Breast epithelium (tissue), 4 donors: Measurements from ENCODE around the gene DDT. TPM values are rescaled to one million over a fixed set of nuclear protein-coding genes. Genes with fewer than 3 reads are reported as not detected.
"Not testable (repeated sequence)": the region's sequence is repeated elsewhere in the genome, so short reads cannot be mapped to it uniquely, and the experiment has no call there.

Source experiments
- DNase-seq, 2 donors: peaks; one replicate each; pipeline ENCODE4 v3.0.0-alpha.2; 2019; ENCODE audit warnings: low spot score in 2 of 2
- H3K27ac ChIP-seq, 2 donors: fragments of 200-600 bp; sonication (generic) in 1 of 2; one replicate each; pipeline ENCODE4 v1.5.1; 2016 to 2019; ENCODE audit warnings: mild to moderate bottlenecking in 1 of 2
- H3K27me3 ChIP-seq, 2 donors: fragments of 200-600 bp; sonication (generic) in 1 of 2; one replicate each; pipeline versions ENCODE4 v1.5.1 to v1.6.0; 2017 to 2019; ENCODE audit warnings: control low read depth in 1 of 2, mild to moderate bottlenecking in 1 of 2
- H3K36me3 ChIP-seq: fragments of 200-600 bp; one replicate; pipeline ENCODE4 v1.5.1; 2019
- H3K4me1 ChIP-seq, 2 donors: fragments of 200-600 bp; sonication (generic); one replicate each; pipeline ENCODE4 v1.5.1; 2016 to 2019; ENCODE audit warnings: control low read depth in 1 of 2
- H3K4me3 ChIP-seq, 3 donors: fragments of 200-600 bp; sonication (generic); 1 replicate in 2 of 3; 2 replicates in 1 of 3; pipeline ENCODE4 v1.5.1; 2016 to 2019; ENCODE audit warnings: mild to moderate bottlenecking in 3 of 3, moderate library complexity in 2 of 3
- H3K9me3 ChIP-seq, 2 donors: fragments of 200-600 bp; sonication (generic) in 1 of 2; one replicate each; pipeline ENCODE4 v1.5.1; 2016 to 2019; ENCODE audit warnings: control low read depth in 1 of 2
- POLR2A ChIP-seq: fragments of 450-650 bp; IDR thresholded peaks from one replicate; pipeline ENCODE4 v1.6.1; 2016; ENCODE audit warnings: antibody characterized with exemption, mild to moderate bottlenecking, moderate library complexity
- POLR2AphosphoS5 ChIP-seq, 3 donors: sonication (generic); formaldehyde crosslinking; IDR thresholded peaks; one replicate each; pipeline ENCODE4 v1.6.1; 2017; ENCODE audit warnings: antibody characterized with exemption in 3 of 3
- intact Hi-C: fragments of 100-400 bp; cut with DNase I; formaldehyde crosslinking; loops from one replicate; pipeline ENCODE4 v1.15.1; 2023; ENCODE audit warnings: low total_unique reads
- total RNA-seq, 3 donors: library from RNA; depleted of rRNA; stranded (reverse); fragments of >200 nt; gene quantifications; one replicate each; pipeline ENCODE4 v1.1.0, GENCODE V29; 2016
- TF ChIP-seq, protein P1 (sequence below), 3 donors: fragments of 450-650 bp; IDR thresholded peaks; one replicate each; pipeline ENCODE4 v1.5.1; 2016 to 2017; ENCODE audit warnings: antibody characterized with exemption in 3 of 3, mild to moderate bottlenecking in 3 of 3, moderate library complexity in 3 of 3

DDT gene
- 100 to 1,000 TPM; 122 to 146 (median 136) TPM for total RNA-seq

DNA sequence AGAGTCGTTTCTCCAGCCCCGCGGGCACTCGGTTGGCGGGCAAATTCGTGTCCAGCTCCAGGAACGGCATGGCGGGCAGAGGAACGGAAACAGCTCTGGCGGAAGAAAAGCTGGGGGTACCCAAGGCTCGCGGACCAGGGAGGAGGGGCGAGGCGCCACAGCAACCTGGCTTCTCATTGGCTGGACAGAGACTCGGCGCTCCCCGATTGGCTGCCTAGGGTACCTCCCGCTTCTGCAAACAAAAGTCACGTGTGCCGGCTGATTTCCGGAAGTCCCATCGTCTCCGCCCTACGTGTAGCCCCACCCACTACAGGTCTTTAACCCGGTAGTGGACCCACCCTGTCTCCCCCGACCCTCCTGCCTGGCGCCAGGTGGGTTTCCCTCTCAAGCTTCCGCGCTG, at the start of gene DDT:
DDT (minus strand) TSS at position 97 of the 400 bp plus-strand sequence; CDS start at position 70, 27 bp downstream.
- H3K4me1 ChIP-seq, H3K4me3 ChIP-seq, H3K27ac ChIP-seq, H3K36me3 ChIP-seq, DNase-seq, intact Hi-C loops, H3K9me3 ChIP-seq, H3K27me3 ChIP-seq: not testable (repeated sequence)

DNA sequence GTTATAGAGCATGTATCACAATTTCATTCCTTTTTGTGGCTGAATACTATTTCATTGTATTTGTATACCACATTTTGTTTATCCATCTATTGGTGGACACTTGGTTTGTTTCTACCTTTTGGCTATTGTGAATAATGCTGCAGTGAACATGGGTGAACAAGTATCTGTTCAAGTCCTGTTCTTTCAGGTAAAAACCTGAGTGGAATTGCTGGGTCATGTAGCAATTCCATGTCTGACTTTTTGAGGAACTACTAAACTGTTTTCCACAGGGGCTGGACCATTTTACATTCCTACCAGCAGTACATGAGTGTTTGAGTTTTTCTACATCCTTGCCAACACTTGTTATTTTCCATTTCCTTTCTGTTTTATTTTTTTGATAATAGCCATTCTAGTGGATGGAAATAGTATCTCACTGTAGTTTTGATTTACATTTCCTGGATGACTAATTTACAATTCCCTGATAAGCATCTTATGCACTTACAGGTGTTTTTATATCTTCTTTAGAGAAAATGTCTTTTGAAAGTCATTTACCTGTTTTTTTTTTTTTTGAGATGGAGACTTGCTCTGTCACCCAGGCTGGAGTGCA, 49.1 kb upstream of the DDT start:
- H3K27ac ChIP-seq: no peak overlapping the region
- DNase-seq: no peak
- intact Hi-C loops: no loop called here
- TF ChIP-seq POLR2A (no peak), POLR2AphosphoS5 (IDR thresholded peaks at IDR 0.05) (no peak)
- TF ChIP-seq, protein P1, sequence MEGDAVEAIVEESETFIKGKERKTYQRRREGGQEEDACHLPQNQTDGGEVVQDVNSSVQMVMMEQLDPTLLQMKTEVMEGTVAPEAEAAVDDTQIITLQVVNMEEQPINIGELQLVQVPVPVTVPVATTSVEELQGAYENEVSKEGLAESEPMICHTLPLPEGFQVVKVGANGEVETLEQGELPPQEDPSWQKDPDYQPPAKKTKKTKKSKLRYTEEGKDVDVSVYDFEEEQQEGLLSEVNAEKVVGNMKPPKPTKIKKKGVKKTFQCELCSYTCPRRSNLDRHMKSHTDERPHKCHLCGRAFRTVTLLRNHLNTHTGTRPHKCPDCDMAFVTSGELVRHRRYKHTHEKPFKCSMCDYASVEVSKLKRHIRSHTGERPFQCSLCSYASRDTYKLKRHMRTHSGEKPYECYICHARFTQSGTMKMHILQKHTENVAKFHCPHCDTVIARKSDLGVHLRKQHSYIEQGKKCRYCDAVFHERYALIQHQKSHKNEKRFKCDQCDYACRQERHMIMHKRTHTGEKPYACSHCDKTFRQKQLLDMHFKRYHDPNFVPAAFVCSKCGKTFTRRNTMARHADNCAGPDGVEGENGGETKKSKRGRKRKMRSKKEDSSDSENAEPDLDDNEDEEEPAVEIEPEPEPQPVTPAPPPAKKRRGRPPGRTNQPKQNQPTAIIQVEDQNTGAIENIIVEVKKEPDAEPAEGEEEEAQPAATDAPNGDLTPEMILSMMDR (IDR thresholded peaks at IDR 0.05): no peak
- no peaks in the 10 kb centered on the region for H3K36me3 ChIP-seq
- H3K4me3 ChIP-seq: no peak overlapping the region
- no peaks in the 10 kb centered on the region for H3K4me1 ChIP-seq
- no peaks in the 10 kb centered on the region for H3K9me3 ChIP-seq
- H3K27me3 ChIP-seq: no peaks in the 10 kb centered on the region

DNA sequence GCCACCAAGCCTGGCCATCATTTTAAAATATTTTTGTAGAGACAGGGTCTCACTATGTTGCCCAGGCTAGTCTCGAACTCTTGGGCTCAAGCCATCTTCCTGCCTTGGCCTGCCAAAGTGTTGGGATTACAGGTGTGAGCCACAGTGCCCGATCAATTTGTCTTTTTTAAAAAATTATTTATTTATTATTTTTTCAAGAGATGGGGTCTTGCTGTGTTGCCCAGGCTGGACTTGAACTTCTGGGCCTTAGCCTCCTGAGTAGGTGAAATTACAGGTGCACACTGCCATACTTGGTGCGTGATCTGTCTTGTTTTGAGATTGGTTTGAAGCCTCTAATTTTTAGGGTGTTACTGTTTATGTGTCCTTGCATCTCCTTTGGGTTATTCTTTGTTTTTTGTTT, 47.1 kb upstream of the DDT start:
- TF ChIP-seq POLR2AphosphoS5 (IDR thresholded peaks at IDR 0.05): no peak
- TF ChIP-seq, protein P1 (IDR thresholded peaks at IDR 0.05): no peak
- TF ChIP-seq POLR2A: no peak
- intact Hi-C loops: no loop called here
- H3K27ac ChIP-seq: no peak overlapping the region

DNA sequence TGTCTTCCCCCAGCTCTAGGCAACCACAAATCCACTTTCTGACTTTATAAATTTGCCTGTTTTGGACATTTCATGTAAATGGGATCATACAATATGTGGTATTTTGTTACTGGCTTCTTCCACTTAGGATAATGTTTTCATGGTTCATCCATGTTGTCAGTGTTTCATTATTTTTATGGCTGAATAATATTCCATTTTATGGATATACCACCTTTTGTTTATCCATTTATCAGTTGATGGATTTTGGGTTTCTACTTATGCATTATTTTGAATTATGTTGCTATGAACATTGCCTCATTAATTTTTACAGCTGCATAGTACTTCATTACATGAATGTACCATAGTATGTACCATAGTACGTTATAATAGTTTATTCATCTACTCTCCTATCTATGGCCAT, 41.9 kb upstream of the DDT start:
- TF ChIP-seq, protein P1 (IDR thresholded peaks at IDR 0.05): no peak
- TF ChIP-seq POLR2AphosphoS5 (IDR thresholded peaks at IDR 0.05): no peak
- TF ChIP-seq POLR2A: no peak
- Histone ChIP-seq H3K4me3 (no peak overlapping the region), H3K36me3 (no peaks in the 10 kb centered on the region), H3K27ac (no peak overlapping the region), H3K27me3 (no peaks in the 10 kb centered on the region), H3K4me1 (peaks cover 0 to 6% of the 10 kb centered on the region in 2 donors), H3K9me3 (no peaks in the 10 kb centered on the region)
- intact Hi-C loops: no loop called here
- DNase-seq: no peak

More for the DNA sequence above, 47.1 kb upstream of the DDT start:
- Histone ChIP-seq H3K36me3 (no peaks in the 10 kb centered on the region), H3K4me3 (no peak overlapping the region), H3K4me1 (no peaks in the 10 kb centered on the region), H3K27me3 (no peaks in the 10 kb centered on the region), H3K9me3 (no peaks in the 10 kb centered on the region)
- DNase-seq: no peak

DNA sequence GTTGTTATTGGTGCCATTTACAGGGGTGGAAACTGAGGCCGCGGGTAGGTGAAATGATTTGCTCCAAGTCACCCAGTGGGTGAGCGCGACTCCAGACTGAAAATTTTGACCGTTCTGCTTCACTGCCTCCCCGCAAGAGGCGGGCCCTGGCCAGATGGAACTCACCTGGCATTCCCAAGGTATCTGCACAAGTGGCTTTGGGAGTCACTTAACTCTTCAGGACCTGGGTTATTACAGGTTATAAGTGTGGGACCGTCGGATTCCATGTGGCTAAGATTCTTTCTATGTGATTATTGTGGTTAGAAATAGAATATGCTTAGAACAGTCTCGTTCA, 37.5 kb upstream of the DDT start:
- Histone ChIP-seq H3K9me3 (no peaks in the 10 kb centered on the region), H3K4me1 (peaks cover 0 to 6% of the 10 kb centered on the region in 2 donors), H3K36me3 (no peaks in the 10 kb centered on the region), H3K27me3 (no peaks in the 10 kb centered on the region), H3K27ac (peak overlapping the region; percentile 77 to 90), H3K4me3 (peak overlapping the region; percentile 73 to 97 (median 85))
- DNase-seq: no peak
- intact Hi-C loops: no loop called here
- TF ChIP-seq, protein P1 (IDR thresholded peaks at IDR 0.05): no peak
- no peak for TF ChIP-seq POLR2A
- no peak for TF ChIP-seq POLR2AphosphoS5 (IDR thresholded peaks at IDR 0.05)

DNA sequence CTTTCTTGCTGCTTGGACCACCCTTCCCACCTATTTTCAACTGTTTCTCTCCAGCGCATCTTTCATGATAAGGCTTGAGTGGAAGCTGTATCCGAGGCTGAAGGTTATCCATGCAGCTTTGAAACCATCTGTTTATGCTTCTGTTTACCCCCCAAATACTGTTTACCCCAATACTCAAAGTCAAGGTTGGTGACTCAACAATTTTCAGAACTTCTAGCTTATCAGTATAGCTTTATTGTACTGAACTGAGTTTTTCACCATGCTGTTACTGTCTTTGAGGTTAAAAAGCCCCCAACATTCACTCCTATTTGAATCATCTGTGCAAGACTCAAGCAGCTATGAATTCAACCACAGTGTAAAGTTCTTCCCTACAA, 35.8 kb upstream of the DDT start:
- H3K27me3 ChIP-seq: no peaks in the 10 kb centered on the region
- no peaks in the 10 kb centered on the region for H3K9me3 ChIP-seq
- DNase-seq: no peak
- H3K4me1 ChIP-seq: peaks cover 0 to 12% of the 10 kb centered on the region in 2 donors
- TF ChIP-seq POLR2A (no peak), POLR2AphosphoS5 (IDR thresholded peaks at IDR 0.05) (no peak)
- TF ChIP-seq, protein P1 (IDR thresholded peaks at IDR 0.05): no peak
- H3K27ac ChIP-seq: no peak overlapping the region
- H3K36me3 ChIP-seq: no peaks in the 10 kb centered on the region
- H3K4me3 ChIP-seq: no peak overlapping the region
- intact Hi-C loops: no loop called here
